ENCODE measurements around the gene DVL2.
A peak's percentile ranks its signal among the peaks of the same experiment; 100 is the strongest.

DVL2 gene

DNA sequence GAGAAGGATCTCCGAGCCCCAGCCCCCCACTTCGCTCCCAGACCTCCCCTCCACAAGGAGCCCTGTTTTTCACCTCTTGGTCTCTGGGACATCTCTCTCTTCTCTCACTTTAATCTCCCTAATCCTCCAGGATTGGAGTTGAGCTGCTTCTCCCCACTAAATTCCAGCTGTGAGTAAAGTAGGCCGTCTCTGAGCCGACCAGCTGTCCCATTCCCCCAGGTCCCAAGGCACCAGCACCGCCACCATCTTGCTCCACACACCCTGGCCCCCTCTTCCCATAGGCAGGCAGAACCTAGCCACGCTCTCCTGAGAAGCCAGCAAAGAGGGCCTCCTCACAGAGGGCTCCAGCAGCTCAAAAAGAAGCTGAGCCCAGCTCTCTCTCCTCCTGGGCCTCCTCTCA is 15.6 kb downstream of the DVL2 start:
- Histone ChIP-seq H2AK5ac (ENCODE audit: low read length) (no peak overlapping the region), H3K79me1 (ENCODE audit: low read length) (peaks cover 5% of the 10 kb centered on the region), H3K4me1 (ENCODE audit: control insufficient read depth, low read depth, low read length) (peaks cover 14% of the 10 kb centered on the region), H2BK15ac (replicated peaks; ENCODE audit: low read depth) (no peak overlapping the region), H3K27me3 (ENCODE audit: insufficient read depth, low read length, poor library complexity) (no peaks in the 10 kb centered on the region), H2BK120ac (ENCODE audit: low read depth, low read length) (no peak overlapping the region), H3K79me2 (ENCODE audit: control insufficient read depth, insufficient read depth, low read length) (peaks cover 7% of the 10 kb centered on the region), H3K4me2 (ENCODE audit: low read length) (no peak overlapping the region), H3K18ac (ENCODE audit: low read length) (no peak overlapping the region), H3K27ac (ENCODE audit: low read depth, low read length) (no peak overlapping the region), H3K4me3 (ENCODE audit: low read length) (no peak overlapping the region), H3K23ac (ENCODE audit: low read length) (no peak overlapping the region), H3K56ac (ENCODE audit: low read length) (peak overlapping the region; percentile 58), H4K5ac (ENCODE audit: low read length) (no peak overlapping the region), H2BK5ac (ENCODE audit: low read length) (no peak overlapping the region), H3K4ac (ENCODE audit: low read depth, low read length) (no peak overlapping the region), H3K9ac (ENCODE audit: low read length) (peak overlapping the region; percentile 7), H3K36me3 (ENCODE audit: control insufficient read depth, insufficient read depth, low read length) (peaks cover 6% of the 10 kb centered on the region), H4K8ac (ENCODE audit: low read depth, low read length) (no peak overlapping the region)
- WGBS (ENCODE audit: extremely low coverage, insufficient coverage, low lambda C conversion rate): no CpG with 5 or more reads among the region's 6 CpGs
- no peak for DNase-seq

DNA sequence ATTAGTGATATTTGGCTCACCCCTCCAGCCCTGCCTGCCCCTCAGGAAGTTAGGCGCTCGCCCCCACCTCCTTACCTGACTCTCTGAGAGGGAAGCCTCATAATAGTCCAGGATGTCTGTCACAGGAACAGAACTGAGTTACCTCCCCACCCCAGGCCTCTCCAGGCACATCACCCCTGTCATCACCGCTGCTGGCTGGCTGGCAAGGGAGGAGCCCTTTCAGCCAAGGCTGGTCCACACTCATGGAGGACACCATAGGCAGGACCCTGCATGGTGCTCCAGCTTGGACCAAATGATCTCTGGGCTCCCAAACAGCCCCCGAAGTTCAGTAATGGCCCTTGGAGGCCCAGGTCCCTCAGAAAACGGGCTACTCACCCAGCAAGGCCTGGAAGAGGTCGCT is 16.2 kb downstream of the DVL2 start:
- H3K27ac ChIP-seq (ENCODE audit: low read depth, low read length): no peak overlapping the region
- no peaks in the 10 kb centered on the region for H3K27me3 ChIP-seq (ENCODE audit: insufficient read depth, low read length, poor library complexity)
- no CpG with 5 or more reads among the region's 6 CpGs for WGBS (ENCODE audit: extremely low coverage, insufficient coverage, low lambda C conversion rate)
- H3K4ac ChIP-seq (ENCODE audit: low read depth, low read length): no peak overlapping the region
- H3K18ac ChIP-seq (ENCODE audit: low read length): peak overlapping the region; percentile 26
- peaks cover 2% of the 10 kb centered on the region for H3K36me3 ChIP-seq (ENCODE audit: control insufficient read depth, insufficient read depth, low read length)
- H3K4me2 ChIP-seq (ENCODE audit: low read length): no peak overlapping the region
- peak overlapping the region; percentile 75 for H3K56ac ChIP-seq (ENCODE audit: low read length)
- no peak overlapping the region for H2BK15ac ChIP-seq (replicated peaks; ENCODE audit: low read depth)
- no peak overlapping the region for H3K4me3 ChIP-seq (ENCODE audit: low read length)
- peaks cover 14% of the 10 kb centered on the region for H3K4me1 ChIP-seq (ENCODE audit: control insufficient read depth, low read depth, low read length)
- peak overlapping the region; percentile 35 for H3K9ac ChIP-seq (ENCODE audit: low read length)
- no peak for DNase-seq
- peak overlapping the region; percentile 88 for H2AK5ac ChIP-seq (ENCODE audit: low read length)
- no peak overlapping the region for H2BK5ac ChIP-seq (ENCODE audit: low read length)
- no peak overlapping the region for H4K8ac ChIP-seq (ENCODE audit: low read depth, low read length)
- no peak overlapping the region for H4K5ac ChIP-seq (ENCODE audit: low read length)
- peaks cover 9% of the 10 kb centered on the region for H3K79me2 ChIP-seq (ENCODE audit: control insufficient read depth, insufficient read depth, low read length)
- no peak overlapping the region for H2BK120ac ChIP-seq (ENCODE audit: low read depth, low read length)
- no peak overlapping the region for H3K23ac ChIP-seq (ENCODE audit: low read length)
- H3K79me1 ChIP-seq (ENCODE audit: low read length): peaks cover 5% of the 10 kb centered on the region

DNA sequence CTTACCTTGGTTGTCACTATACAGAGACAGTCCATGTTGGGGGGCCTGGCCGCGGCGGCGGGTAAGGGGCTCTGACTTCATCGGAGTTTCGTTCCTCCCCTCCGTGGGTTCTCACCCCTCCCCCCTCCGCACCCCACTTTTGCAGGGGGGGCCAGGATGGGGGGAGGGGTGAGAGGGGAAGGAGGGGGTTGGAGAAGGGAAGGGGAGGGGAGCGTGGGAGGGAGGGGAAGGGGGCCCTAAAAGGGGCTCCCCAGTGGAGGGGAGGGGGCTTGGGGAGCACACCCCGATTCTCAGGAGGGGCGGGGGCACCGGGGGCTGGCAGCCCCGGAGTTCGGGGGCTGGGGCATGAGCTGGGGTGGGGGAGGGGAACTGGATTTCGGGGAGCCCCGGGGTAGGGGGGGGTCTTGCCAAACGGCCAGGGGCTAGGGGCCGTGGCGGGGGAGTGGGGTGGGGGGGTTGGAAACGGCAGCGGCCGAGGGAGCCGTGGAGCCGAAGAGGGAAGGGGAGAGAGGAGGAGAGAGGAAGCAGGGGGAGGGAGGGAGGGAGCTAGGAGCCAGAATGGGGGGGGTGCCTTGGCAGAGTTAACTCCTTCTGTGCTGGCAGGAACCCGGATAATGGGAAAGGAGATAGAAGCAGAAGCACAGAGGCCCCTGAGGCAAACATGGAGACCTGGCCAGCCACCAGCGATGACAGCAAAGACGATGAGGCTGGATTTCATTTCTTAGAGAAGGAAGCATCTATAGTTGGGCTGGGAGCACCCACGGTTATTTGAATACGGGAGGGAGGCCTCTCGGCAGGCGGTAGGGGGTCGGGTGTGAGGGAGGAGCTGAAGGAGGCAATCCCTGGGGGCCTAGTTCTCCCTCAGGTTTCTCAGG is 17.0 kb downstream of the DVL2 start:
- H2AK5ac ChIP-seq (ENCODE audit: low read length): no peak overlapping the region
- H2BK15ac ChIP-seq (replicated peaks; ENCODE audit: low read depth): peak overlapping the region; percentile 57
- peak overlapping the region; percentile 16 for H3K4me3 ChIP-seq (ENCODE audit: low read length)
- peak overlapping the region; percentile 34 for H3K27ac ChIP-seq (ENCODE audit: low read depth, low read length)
- WGBS (ENCODE audit: extremely low coverage, insufficient coverage, low lambda C conversion rate): no CpG with 5 or more reads among the region's 32 CpGs
- H3K18ac ChIP-seq (ENCODE audit: low read length): peak overlapping the region; percentile 92
- peaks cover 9% of the 10 kb centered on the region for H3K79me2 ChIP-seq (ENCODE audit: control insufficient read depth, insufficient read depth, low read length)
- no peaks in the 10 kb centered on the region for H3K27me3 ChIP-seq (ENCODE audit: insufficient read depth, low read length, poor library complexity)
- peaks cover 5% of the 10 kb centered on the region for H3K79me1 ChIP-seq (ENCODE audit: low read length)
- peak overlapping the region; percentile 83 for H3K56ac ChIP-seq (ENCODE audit: low read length)
- H3K4ac ChIP-seq (ENCODE audit: low read depth, low read length): peak overlapping the region; percentile 78
- peak overlapping the region; percentile 55 for H2BK120ac ChIP-seq (ENCODE audit: low read depth, low read length)
- no peak overlapping the region for H2BK5ac ChIP-seq (ENCODE audit: low read length)
- H3K4me1 ChIP-seq (ENCODE audit: control insufficient read depth, low read depth, low read length): peaks cover 14% of the 10 kb centered on the region
- H4K8ac ChIP-seq (ENCODE audit: low read depth, low read length): no peak overlapping the region
- DNase-seq: peak; percentile 88
- H3K36me3 ChIP-seq (ENCODE audit: control insufficient read depth, insufficient read depth, low read length): no peaks in the 10 kb centered on the region
- no peak overlapping the region for H4K5ac ChIP-seq (ENCODE audit: low read length)
- H3K4me2 ChIP-seq (ENCODE audit: low read length): peak overlapping the region; percentile 87
- no peak overlapping the region for H3K23ac ChIP-seq (ENCODE audit: low read length)
- peak overlapping the region; percentile 73 for H3K9ac ChIP-seq (ENCODE audit: low read length)

DNA sequence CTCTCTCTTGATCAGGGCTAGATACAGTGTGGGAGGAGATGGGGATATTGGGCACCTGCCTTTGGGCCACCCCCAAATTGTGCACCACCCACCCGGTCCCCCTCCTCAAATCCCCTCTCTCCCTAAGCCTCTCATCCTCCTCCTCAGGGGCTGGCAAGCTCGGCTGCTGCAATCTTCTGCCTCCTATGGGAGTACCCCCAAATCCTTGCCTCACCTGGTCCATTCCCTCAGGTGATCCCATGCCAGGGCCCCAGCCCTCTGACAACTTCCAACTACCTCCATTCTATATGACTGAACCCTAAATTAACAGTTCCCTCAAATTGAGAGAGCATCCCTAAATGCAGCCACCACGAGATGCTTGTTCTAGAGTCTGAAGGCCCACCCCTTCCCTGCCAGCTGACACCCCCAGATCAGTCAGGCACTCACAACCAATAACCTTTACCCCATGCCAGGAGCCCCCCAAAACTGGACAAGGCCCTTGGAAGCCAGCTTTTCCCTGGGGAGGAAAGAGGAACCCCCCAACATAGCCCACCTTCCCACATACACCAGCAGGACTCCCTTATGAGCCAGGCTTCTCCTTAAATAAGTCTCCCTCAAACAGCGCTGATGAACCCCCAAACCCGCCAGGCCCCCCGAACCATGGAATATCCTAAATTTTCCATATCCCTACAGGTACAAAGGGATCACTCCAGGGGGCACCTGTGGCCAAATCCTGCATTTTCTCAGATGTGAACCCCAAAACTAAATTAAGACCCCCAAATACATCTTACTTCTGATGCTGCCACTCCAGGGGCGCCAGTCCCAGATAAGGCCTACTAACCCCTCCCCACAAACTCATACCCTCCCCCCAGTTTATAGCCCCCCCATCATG is 17.8 kb downstream of the DVL2 start:
- Histone ChIP-seq H4K5ac (ENCODE audit: low read length) (no peak overlapping the region), H3K79me1 (ENCODE audit: low read length) (peaks cover 7% of the 10 kb centered on the region), H3K56ac (ENCODE audit: low read length) (peak overlapping the region; percentile 83), H3K23ac (ENCODE audit: low read length) (no peak overlapping the region), H3K36me3 (ENCODE audit: control insufficient read depth, insufficient read depth, low read length) (no peaks in the 10 kb centered on the region), H2AK5ac (ENCODE audit: low read length) (no peak overlapping the region), H4K8ac (ENCODE audit: low read depth, low read length) (no peak overlapping the region), H3K4ac (ENCODE audit: low read depth, low read length) (peak overlapping the region; percentile 78), H3K4me2 (ENCODE audit: low read length) (peak overlapping the region; percentile 87), H3K4me1 (ENCODE audit: control insufficient read depth, low read depth, low read length) (peaks cover 17% of the 10 kb centered on the region), H2BK15ac (replicated peaks; ENCODE audit: low read depth) (no peak overlapping the region), H2BK120ac (ENCODE audit: low read depth, low read length) (peak overlapping the region; percentile 55), H3K9ac (ENCODE audit: low read length) (peak overlapping the region; percentile 73), H2BK5ac (ENCODE audit: low read length) (no peak overlapping the region), H3K27me3 (ENCODE audit: insufficient read depth, low read length, poor library complexity) (no peaks in the 10 kb centered on the region), H3K79me2 (ENCODE audit: control insufficient read depth, insufficient read depth, low read length) (peaks cover 13% of the 10 kb centered on the region), H3K4me3 (ENCODE audit: low read length) (peak overlapping the region; percentile 16), H3K18ac (ENCODE audit: low read length) (peak overlapping the region; percentile 92), H3K27ac (ENCODE audit: low read depth, low read length) (peak overlapping the region; percentile 66)
- WGBS (ENCODE audit: extremely low coverage, insufficient coverage, low lambda C conversion rate): no CpG with 5 or more reads among the region's 7 CpGs
- DNase-seq: no peak

DNA sequence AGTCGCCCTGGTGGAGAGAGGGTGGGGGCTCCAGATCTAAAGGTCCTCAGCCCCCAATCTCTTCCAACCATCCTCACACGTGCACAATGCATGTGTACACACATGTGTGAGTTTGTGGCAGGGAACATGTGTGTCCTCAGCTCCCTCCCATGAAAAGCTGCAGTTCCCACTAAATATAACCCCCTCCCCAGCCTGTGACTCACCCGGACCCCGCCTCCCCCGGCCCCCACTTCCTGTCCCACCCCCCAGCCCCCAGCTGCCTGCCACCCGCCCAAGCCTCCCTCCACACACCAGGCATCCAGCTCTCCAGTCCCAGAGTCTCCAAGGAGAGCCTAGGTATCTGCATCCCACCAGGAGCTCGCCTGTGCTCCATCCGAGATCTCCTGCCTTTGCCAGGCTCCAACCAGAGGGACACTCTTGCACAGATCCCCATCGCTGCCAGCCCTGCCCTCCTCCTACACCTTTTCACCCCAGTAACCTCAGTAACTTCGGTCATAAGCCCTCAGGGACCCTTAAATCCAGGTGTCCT is 18.6 kb downstream of the DVL2 start:
- Histone ChIP-seq H2BK15ac (replicated peaks; ENCODE audit: low read depth) (no peak overlapping the region), H3K79me1 (ENCODE audit: low read length) (peaks cover 4% of the 10 kb centered on the region), H3K27ac (ENCODE audit: low read depth, low read length) (peak overlapping the region; percentile 69), H3K18ac (ENCODE audit: low read length) (peak overlapping the region; percentile 32), H3K4me3 (ENCODE audit: low read length) (no peak overlapping the region), H2AK5ac (ENCODE audit: low read length) (no peak overlapping the region), H3K56ac (ENCODE audit: low read length) (peak overlapping the region; percentile 83), H4K5ac (ENCODE audit: low read length) (no peak overlapping the region), H2BK5ac (ENCODE audit: low read length) (peak overlapping the region; percentile 25), H3K4ac (ENCODE audit: low read depth, low read length) (no peak overlapping the region), H3K4me2 (ENCODE audit: low read length) (peak overlapping the region; percentile 87), H3K23ac (ENCODE audit: low read length) (no peak overlapping the region), H3K27me3 (ENCODE audit: insufficient read depth, low read length, poor library complexity) (no peaks in the 10 kb centered on the region), H3K4me1 (ENCODE audit: control insufficient read depth, low read depth, low read length) (peaks cover 20% of the 10 kb centered on the region), H3K9ac (ENCODE audit: low read length) (peak overlapping the region; percentile 73), H4K8ac (ENCODE audit: low read depth, low read length) (no peak overlapping the region), H2BK120ac (ENCODE audit: low read depth, low read length) (no peak overlapping the region), H3K79me2 (ENCODE audit: control insufficient read depth, insufficient read depth, low read length) (peaks cover 17% of the 10 kb centered on the region), H3K36me3 (ENCODE audit: control insufficient read depth, insufficient read depth, low read length) (no peaks in the 10 kb centered on the region)
- no CpG with 5 or more reads among the region's 10 CpGs for WGBS (ENCODE audit: extremely low coverage, insufficient coverage, low lambda C conversion rate)
- peak; percentile 82 for DNase-seq

Data from mesendoderm (in vitro differentiated cells).